ENCODE data around the gene CDC20B.

The CDC20B gene

DNA sequence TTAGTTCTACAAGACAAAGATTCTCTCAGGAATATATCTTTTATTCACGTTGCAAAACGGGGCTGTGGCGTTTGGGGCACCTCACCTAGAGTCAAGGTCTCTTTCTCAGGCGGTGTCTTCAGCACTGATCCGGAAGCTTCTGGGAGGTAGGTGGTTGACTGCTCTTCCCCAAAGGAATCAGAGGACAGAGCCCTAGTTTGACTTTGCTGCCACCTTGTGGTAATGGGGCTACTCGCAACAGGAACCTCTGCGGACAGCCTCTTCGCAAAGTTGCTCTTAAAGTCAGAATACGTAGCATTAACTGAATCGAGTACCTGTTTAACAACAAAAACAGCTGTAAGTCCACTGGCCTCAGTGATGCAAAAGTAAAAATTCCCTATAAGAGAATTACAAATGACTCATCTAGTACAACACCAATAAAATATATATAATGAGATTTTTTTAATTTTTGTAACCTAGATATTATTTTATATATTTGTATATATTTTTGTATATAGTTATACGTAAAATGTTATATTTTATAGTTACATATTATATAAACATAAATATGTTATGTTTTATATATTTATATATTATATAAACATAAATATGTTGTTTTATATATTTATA is 26.3 kb downstream of the CDC20B start:
- TF ChIP-seq, protein P1, sequence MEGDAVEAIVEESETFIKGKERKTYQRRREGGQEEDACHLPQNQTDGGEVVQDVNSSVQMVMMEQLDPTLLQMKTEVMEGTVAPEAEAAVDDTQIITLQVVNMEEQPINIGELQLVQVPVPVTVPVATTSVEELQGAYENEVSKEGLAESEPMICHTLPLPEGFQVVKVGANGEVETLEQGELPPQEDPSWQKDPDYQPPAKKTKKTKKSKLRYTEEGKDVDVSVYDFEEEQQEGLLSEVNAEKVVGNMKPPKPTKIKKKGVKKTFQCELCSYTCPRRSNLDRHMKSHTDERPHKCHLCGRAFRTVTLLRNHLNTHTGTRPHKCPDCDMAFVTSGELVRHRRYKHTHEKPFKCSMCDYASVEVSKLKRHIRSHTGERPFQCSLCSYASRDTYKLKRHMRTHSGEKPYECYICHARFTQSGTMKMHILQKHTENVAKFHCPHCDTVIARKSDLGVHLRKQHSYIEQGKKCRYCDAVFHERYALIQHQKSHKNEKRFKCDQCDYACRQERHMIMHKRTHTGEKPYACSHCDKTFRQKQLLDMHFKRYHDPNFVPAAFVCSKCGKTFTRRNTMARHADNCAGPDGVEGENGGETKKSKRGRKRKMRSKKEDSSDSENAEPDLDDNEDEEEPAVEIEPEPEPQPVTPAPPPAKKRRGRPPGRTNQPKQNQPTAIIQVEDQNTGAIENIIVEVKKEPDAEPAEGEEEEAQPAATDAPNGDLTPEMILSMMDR (conservative IDR thresholded peaks at IDR 0.05; ENCODE audit: low read length) = peak; percentile 99
- DNase-seq (ENCODE audit: low read depth) = peak; percentile 76
- no peak overlapping the region for H3K4me3 ChIP-seq (ENCODE audit: low read length)

- TF ChIP-seq, protein P1 (conservative IDR thresholded peaks at IDR 0.05; ENCODE audit: low read length) = no peak
- H3K4me3 ChIP-seq (ENCODE audit: low read length) = no peak overlapping the region
- no peak for DNase-seq (ENCODE audit: low read depth)
Measured at GRCh38 chr5:55146080-55146479, 26.9 kb downstream of the CDC20B start.

GRCh38 chr5:55143624-55144023 is 29.4 kb downstream of the CDC20B start:
- H3K4me3 ChIP-seq (ENCODE audit: low read length) = no peak overlapping the region
- no peak for DNase-seq (ENCODE audit: low read depth)
- TF ChIP-seq, protein P1 (conservative IDR thresholded peaks at IDR 0.05; ENCODE audit: low read length) = no peak

DNA sequence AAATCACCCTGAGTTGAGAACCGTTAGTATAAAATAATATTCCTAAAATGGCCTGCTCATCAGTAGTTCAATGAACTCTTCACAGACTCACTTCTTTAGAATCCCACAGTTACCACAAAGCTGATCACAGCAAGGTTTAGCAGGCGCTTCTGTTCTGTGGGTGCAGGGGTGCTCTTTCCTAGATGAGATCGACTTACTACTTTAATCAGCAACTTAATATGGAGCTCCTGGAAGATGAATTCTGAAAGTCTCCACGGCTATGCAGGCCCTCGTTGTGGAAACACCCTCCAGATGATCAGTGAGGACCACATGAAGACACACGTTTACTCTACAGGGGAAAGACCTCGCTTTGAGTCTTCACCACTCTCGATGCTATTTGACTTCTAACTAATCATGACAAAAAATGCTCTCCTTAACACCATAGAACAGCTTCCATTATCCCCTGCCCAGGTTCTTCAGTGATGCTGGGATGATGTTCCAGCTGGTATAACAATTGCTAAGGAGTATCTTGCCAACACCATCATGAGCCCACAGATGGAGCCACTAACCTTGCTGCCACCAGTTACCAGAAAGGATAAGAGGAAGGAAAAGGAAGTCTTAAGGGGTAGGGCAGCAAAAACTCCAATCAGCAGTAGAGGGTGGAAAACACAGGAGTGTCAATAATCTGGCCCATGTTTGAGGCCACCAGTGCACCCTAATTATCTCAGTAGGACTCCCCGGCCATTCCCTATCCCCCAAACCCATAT is 30.9 kb downstream of the CDC20B start:
- DNase-seq (ENCODE audit: low read depth) = no peak
- H3K4me3 ChIP-seq (ENCODE audit: low read length) = no peak overlapping the region
- TF ChIP-seq, protein P1 (conservative IDR thresholded peaks at IDR 0.05; ENCODE audit: low read length) = no peak

DNA sequence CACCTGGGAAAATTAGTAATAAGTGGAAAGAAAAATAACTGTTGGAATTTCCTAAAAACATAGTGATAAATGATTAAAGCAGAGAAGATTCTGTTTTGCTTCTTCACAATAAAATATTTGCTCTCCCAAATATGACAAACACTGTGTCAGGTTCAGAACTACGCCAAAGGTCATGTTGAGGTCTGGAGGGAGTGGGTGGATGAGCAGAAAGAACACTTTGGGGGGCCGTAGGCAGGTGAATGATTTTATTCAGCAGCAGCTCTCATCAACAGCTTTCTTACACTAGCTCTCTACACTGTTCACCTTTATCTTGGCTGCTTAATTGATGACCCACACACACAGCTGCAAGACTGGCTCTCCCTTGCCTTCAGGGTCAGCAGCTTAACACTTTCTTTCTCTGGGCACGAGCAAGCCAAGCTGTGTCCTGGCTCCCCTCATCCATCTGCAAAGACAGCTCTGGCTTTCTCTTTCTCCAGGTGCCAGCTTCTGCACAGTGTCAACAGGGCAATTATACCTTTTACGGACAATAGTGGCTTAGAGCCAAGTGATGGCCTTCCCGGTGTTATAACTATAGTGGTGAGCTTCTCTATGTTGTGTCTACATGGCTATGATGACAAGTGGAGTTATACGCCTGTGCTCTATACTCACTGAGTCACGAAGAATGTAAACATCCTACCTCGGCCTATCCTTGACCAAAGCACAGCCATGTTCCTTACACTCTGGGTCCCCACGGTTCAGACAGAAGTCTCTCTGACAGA is 31.9 kb downstream of the CDC20B start:
- TF ChIP-seq, protein P1 (conservative IDR thresholded peaks at IDR 0.05; ENCODE audit: low read length) = no peak
- H3K4me3 ChIP-seq (ENCODE audit: low read length) = no peak overlapping the region
- no peak for DNase-seq (ENCODE audit: low read depth)

- H3K4me3 ChIP-seq (ENCODE audit: low read length) = no peak overlapping the region
- TF ChIP-seq, protein P1 (conservative IDR thresholded peaks at IDR 0.05; ENCODE audit: low read length) = no peak
- DNase-seq (ENCODE audit: low read depth) = no peak
Measured at GRCh38 chr5:55136521-55136920, 36.5 kb downstream of the CDC20B start.

All from AG10803 (cell line).